OCI-LY3 (cell line): Measurements from ENCODE around the gene DDX10.

Source experiments
- EZH2phosphoT487 ChIP-seq: fragments of 200-600 bp; shearing (Covaris generic); IDR thresholded peaks from 2 replicates; pipeline ENCODE4 v1.6.1; 2018; ENCODE audit warnings: antibody characterized with exemption, mixed run types, low read depth
- TF ChIP-seq, protein P1 (sequence below): fragments of 200-600, 300-600 bp; sonication (generic); IDR thresholded peaks from 2 replicates; pipeline ENCODE4 v1.5.1; 2014; ENCODE audit warnings: antibody characterized with exemption, low read length, low read depth

- TF ChIP-seq, protein P1, sequence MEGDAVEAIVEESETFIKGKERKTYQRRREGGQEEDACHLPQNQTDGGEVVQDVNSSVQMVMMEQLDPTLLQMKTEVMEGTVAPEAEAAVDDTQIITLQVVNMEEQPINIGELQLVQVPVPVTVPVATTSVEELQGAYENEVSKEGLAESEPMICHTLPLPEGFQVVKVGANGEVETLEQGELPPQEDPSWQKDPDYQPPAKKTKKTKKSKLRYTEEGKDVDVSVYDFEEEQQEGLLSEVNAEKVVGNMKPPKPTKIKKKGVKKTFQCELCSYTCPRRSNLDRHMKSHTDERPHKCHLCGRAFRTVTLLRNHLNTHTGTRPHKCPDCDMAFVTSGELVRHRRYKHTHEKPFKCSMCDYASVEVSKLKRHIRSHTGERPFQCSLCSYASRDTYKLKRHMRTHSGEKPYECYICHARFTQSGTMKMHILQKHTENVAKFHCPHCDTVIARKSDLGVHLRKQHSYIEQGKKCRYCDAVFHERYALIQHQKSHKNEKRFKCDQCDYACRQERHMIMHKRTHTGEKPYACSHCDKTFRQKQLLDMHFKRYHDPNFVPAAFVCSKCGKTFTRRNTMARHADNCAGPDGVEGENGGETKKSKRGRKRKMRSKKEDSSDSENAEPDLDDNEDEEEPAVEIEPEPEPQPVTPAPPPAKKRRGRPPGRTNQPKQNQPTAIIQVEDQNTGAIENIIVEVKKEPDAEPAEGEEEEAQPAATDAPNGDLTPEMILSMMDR: no peak
- no peak for TF ChIP-seq EZH2phosphoT487
These were observed 48.4 kb downstream of the DDX10 start for GRCh38 chr11:108713076-108713790.
